Left kidney (tissue), 2 donors: Measurements from ENCODE around the gene CYLD. TPM values are rescaled to one million over a fixed set of nuclear protein-coding genes. Genes with fewer than 3 reads are reported as not detected.

ENCODE experiments used
- DNase-seq: peaks from one replicate; pipeline ENCODE4 v3.0.0-alpha.2; 2013
- polyA plus RNA-seq: library from polyadenylated mRNA; unstranded; fragments of 120-200 nt; gene quantifications from one replicate; pipeline ENCODE4 v1.2.1, GENCODE V29; 2013; ENCODE audit not compliant: insufficient read length

Gene CYLD
- polyA plus RNA-seq, 1 donor: 31.2 TPM

GRCh38 chr16:50711040-50711439 lies 30.8 kb upstream of the CYLD start:
- no peak for DNase-seq

- DNase-seq: no peak
Observed at GRCh38 chr16:50711862-50712559, 29.9 kb upstream of the CYLD start.

- no peak for DNase-seq
Observed at GRCh38 chr16:50712560-50712898, 29.4 kb upstream of the CYLD start.

GRCh38 chr16:50712956-50713355 lies 28.9 kb upstream of the CYLD start:
- DNase-seq: no peak

GRCh38 chr16:50717091-50717490 lies 24.8 kb upstream of the CYLD start:
- no peak for DNase-seq

GRCh38 chr16:50717494-50717893 lies 24.4 kb upstream of the CYLD start:
- DNase-seq: no peak

GRCh38 chr16:50718061-50718760 lies 23.7 kb upstream of the CYLD start:
- DNase-seq: no peak

- no peak for DNase-seq
Observed at GRCh38 chr16:50718761-50719400, 23.0 kb upstream of the CYLD start.

GRCh38 chr16:50719401-50720337 lies 22.2 kb upstream of the CYLD start:
- no peak for DNase-seq

GRCh38 chr16:50721549-50722404 lies 20.1 kb upstream of the CYLD start:
- DNase-seq: no peak

- no peak for DNase-seq
Observed at GRCh38 chr16:50722405-50722737, 19.5 kb upstream of the CYLD start.

GRCh38 chr16:50722960-50723359 lies 18.9 kb upstream of the CYLD start:
- no peak for DNase-seq

GRCh38 chr16:50724306-50724705 lies 17.6 kb upstream of the CYLD start:
- DNase-seq: no peak

- DNase-seq: no peak
Observed at GRCh38 chr16:50731130-50731988, 10.5 kb upstream of the CYLD start.

GRCh38 chr16:50731989-50732832 lies 9.7 kb upstream of the CYLD start:
- no peak for DNase-seq

- DNase-seq: no peak
Observed at GRCh38 chr16:50733468-50733867, 8.4 kb upstream of the CYLD start.

- DNase-seq: no peak
Observed at GRCh38 chr16:50735629-50736122, 6.2 kb upstream of the CYLD start.

GRCh38 chr16:50736448-50736847 lies 5.4 kb upstream of the CYLD start:
- DNase-seq: no peak

GRCh38 chr16:50737420-50737959 lies 4.4 kb upstream of the CYLD start:
- DNase-seq: no peak
